Activated CD8-positive, alpha-beta T cell treated with anti-CD3 and anti-CD28 coated beads, Interleukin-2, amount 10 ng/mL, durations not matched to agents 7 days and 5 days (primary cell): ENCODE measurements around the gene B4GALNT2. TPM values are rescaled to one million over a fixed set of nuclear protein-coding genes. Genes with fewer than 3 reads are reported as not detected.

Experiments
- ATAC-seq: fragments of 150-1000 bp; cut with Tn5 transposase; one replicate; pipeline ENCODE4 v1.10.0; 2021; ENCODE audit warnings: moderate library complexity
- CTCF ChIA-PET: fragments of 350-600 bp; sonication (Branson Sonifier 250); formaldehyde crosslinking; loops from one replicate; lab custom pipeline; 2021; ENCODE audit warnings: antibody characterized with exemption; lab: Charles Lee
- POLR2A ChIA-PET: fragments of 350-600 bp; sonication (Branson Sonifier 250); formaldehyde crosslinking; loops from one replicate; lab custom pipeline; 2021; ENCODE audit warnings: antibody characterized with exemption; lab: Charles Lee
- DNase-seq: peaks from one replicate; pipeline ENCODE4 v3.0.0-alpha.2; 2020
- H3K27ac Mint-ChIP-seq: one replicate; pipeline ENCODE4 v1.8.0; 2021; ENCODE audit warnings: mild to moderate bottlenecking, mixed read lengths
- H3K27me3 Mint-ChIP-seq: one replicate; pipeline ENCODE4 v1.8.0; 2021; ENCODE audit warnings: low read depth, mixed read lengths
- H3K36me3 Mint-ChIP-seq: one replicate; pipeline ENCODE4 v1.8.0; 2021; ENCODE audit warnings: low read depth, mixed read lengths
- H3K4me1 Mint-ChIP-seq: one replicate; pipeline ENCODE4 v1.8.0; 2021; ENCODE audit warnings: low read depth, mixed read lengths
- H3K4me3 Mint-ChIP-seq: one replicate; pipeline ENCODE4 v1.8.0; 2021; ENCODE audit warnings: mild to moderate bottlenecking, mixed read lengths
- H3K9me3 Mint-ChIP-seq: one replicate; pipeline ENCODE4 v1.8.0; 2022; ENCODE audit warnings: mixed read lengths; ENCODE audit not compliant: insufficient read depth
- total RNA-seq, 2 experiments: library from RNA; stranded (reverse); gene quantifications; one replicate each; pipeline ENCODE4 v1.2.3, GENCODE V29; 2021

Gene B4GALNT2
- total RNA-seq, 2 experiments from 2014 or later, result not detected

GRCh38 chr17:49197346-49197998, 64.9 kb downstream of the B4GALNT2 start:
- ChIA-PET POLR2A (interaction anchor here (1.3 kb wide), 1 partner anchor 12 kb away, joined by 4 read pairs; no protein-coding TSS in a partner anchor), CTCF (interaction anchor here (0.9 to 5.1 kb wide), 9 partner anchors 10 to 94 kb away, joined by 3 to 30 read pairs (median 4); partner anchors contain the start of genes ABI3 and GNGT2)
- Mint-ChIP-seq H3K9me3 (no peaks in the 10 kb centered on the region), H3K36me3 (peaks cover 8% of the 10 kb centered on the region), H3K27me3 (no peaks in the 10 kb centered on the region), H3K27ac (no peak overlapping the region), H3K4me1 (peaks cover 43% of the 10 kb centered on the region), H3K4me3 (no peak overlapping the region)
- DNase-seq (no peak), ATAC-seq (no peak)

GRCh38 chr17:49198211-49198610, 65.6 kb downstream of the B4GALNT2 start:
- ChIA-PET CTCF (interaction anchor here (0.9 to 5.1 kb wide), 8 partner anchors 12 to 93 kb away, joined by 3 to 30 read pairs (median 5); partner anchors contain the start of genes ABI3 and GNGT2), POLR2A (interaction anchor here (1.3 kb wide), 1 partner anchor 11 kb away, joined by 4 read pairs; no protein-coding TSS in a partner anchor)
- no peaks in the 10 kb centered on the region for H3K9me3 Mint-ChIP-seq
- H3K4me3 Mint-ChIP-seq, result no peak overlapping the region
- peaks cover 35% of the 10 kb centered on the region for H3K4me1 Mint-ChIP-seq
- DNase-seq (no peak), ATAC-seq (no peak)
- H3K27me3 Mint-ChIP-seq, result no peaks in the 10 kb centered on the region
- H3K36me3 Mint-ChIP-seq, result peaks cover 12% of the 10 kb centered on the region
- H3K27ac Mint-ChIP-seq, result no peak overlapping the region

- Mint-ChIP-seq H3K27me3 (no peaks in the 10 kb centered on the region), H3K9me3 (no peaks in the 10 kb centered on the region), H3K4me1 (peaks cover 18% of the 10 kb centered on the region), H3K27ac (no peak overlapping the region), H3K36me3 (peaks cover 23% of the 10 kb centered on the region), H3K4me3 (no peak overlapping the region)
- ChIA-PET POLR2A (interaction anchor here (0.9 to 1.4 kb wide), 3 partner anchors 9 to 160 kb away, joined by 3 to 4 read pairs (median 3); no protein-coding TSS in a partner anchor), CTCF (interaction anchor here (0.6 to 5.1 kb wide), 5 partner anchors 10 to 1302 kb away, joined by 3 to 30 read pairs (median 3); partner anchors contain the start of genes ABI3, GNGT2 and PHOSPHO1)
- ATAC-seq, result no peak
- no peak for DNase-seq
These were observed 68.0 kb downstream of the B4GALNT2 start for GRCh38 chr17:49200423-49201083.

- ChIA-PET POLR2A (interaction anchor here (1.2 kb wide), 1 partner anchor 9 kb away, joined by 4 read pairs; no protein-coding TSS in a partner anchor), CTCF (interaction anchor here (1.4 to 1.9 kb wide), 3 partner anchors 20 to 29 kb away, joined by 3 to 7 read pairs (median 5); partner anchors contain the start of gene PHOSPHO1)
These were observed 68.9 kb downstream of the B4GALNT2 start for GRCh38 chr17:49201481-49201927.

GRCh38 chr17:49203796-49204195, 71.2 kb downstream of the B4GALNT2 start:
- Mint-ChIP-seq H3K36me3 (peaks cover 40% of the 10 kb centered on the region), H3K9me3 (no peaks in the 10 kb centered on the region), H3K27me3 (no peaks in the 10 kb centered on the region), H3K4me3 (no peak overlapping the region), H3K4me1 (peaks cover 21% of the 10 kb centered on the region), H3K27ac (no peak overlapping the region)
- POLR2A ChIA-PET, result interaction anchor here (1.2 kb wide), 1 partner anchor 20 kb away, joined by 3 read pairs; no protein-coding TSS in a partner anchor
- DNase-seq (no peak), ATAC-seq (no peak)
- CTCF ChIA-PET, result no interaction called here

More at GRCh38 chr17:49201481-49201927, 68.9 kb downstream of the B4GALNT2 start:
- H3K27me3 Mint-ChIP-seq, result no peaks in the 10 kb centered on the region
- ATAC-seq (no peak), DNase-seq (no peak)
- H3K4me3 Mint-ChIP-seq, result no peak overlapping the region
- H3K9me3 Mint-ChIP-seq, result no peaks in the 10 kb centered on the region
- H3K4me1 Mint-ChIP-seq, result peaks cover 15% of the 10 kb centered on the region
- H3K36me3 Mint-ChIP-seq, result peaks cover 32% of the 10 kb centered on the region
- no peak overlapping the region for H3K27ac Mint-ChIP-seq

GRCh38 chr17:49204516-49204915, 71.9 kb downstream of the B4GALNT2 start:
- CTCF ChIA-PET, result interaction anchor here (0.8 to 1.3 kb wide), 3 partner anchors 18 to 27 kb away, joined by 3 to 4 read pairs (median 3); no protein-coding TSS in a partner anchor
- POLR2A ChIA-PET, result interaction anchor here (1.2 kb wide), 1 partner anchor 20 kb away, joined by 3 read pairs; no protein-coding TSS in a partner anchor
- Mint-ChIP-seq H3K9me3 (no peaks in the 10 kb centered on the region), H3K27me3 (no peaks in the 10 kb centered on the region), H3K36me3 (peaks cover 42% of the 10 kb centered on the region), H3K4me3 (no peak overlapping the region), H3K27ac (no peak overlapping the region), H3K4me1 (peaks cover 28% of the 10 kb centered on the region)
- DNase-seq (no peak), ATAC-seq (no peak)

GRCh38 chr17:49209061-49209571, 76.5 kb downstream of the B4GALNT2 start:
- Mint-ChIP-seq H3K27me3 (no peaks in the 10 kb centered on the region), H3K36me3 (peaks cover 63% of the 10 kb centered on the region), H3K9me3 (no peaks in the 10 kb centered on the region), H3K27ac (peak overlapping the region; percentile 89), H3K4me1 (peaks cover 52% of the 10 kb centered on the region), H3K4me3 (peak overlapping the region; percentile 96)
- DNase-seq (peak; percentile 64), ATAC-seq (peak; percentile 43)
- ChIA-PET CTCF (interaction anchor here (0.6 to 6.7 kb wide), 10 partner anchors 9 to 253 kb away, joined by 3 to 77 read pairs (median 10); no protein-coding TSS in a partner anchor), POLR2A (interaction anchor here (1.2 to 7.3 kb wide), 6 partner anchors 9 to 20 kb away, joined by 3 to 69 read pairs (median 16); no protein-coding TSS in a partner anchor)

- no peaks in the 10 kb centered on the region for H3K27me3 Mint-ChIP-seq
These were observed 77.8 kb downstream of the B4GALNT2 start, which contains the start of the genes ABI3 and GNGT2 for GRCh38 chr17:49210158-49211029. Gene ABI3 (plus strand): TSS chr17:49210707. CDS start chr17:49210725, 18 bp downstream. Gene GNGT2 (minus strand): TSS chr17:49210574. CDS start chr17:49207422, 3,152 bp downstream.

GRCh38 chr17:49213399-49213798, 80.8 kb downstream of the B4GALNT2 start:
- Mint-ChIP-seq H3K4me3 (peak overlapping the region; percentile 96), H3K27ac (peak overlapping the region; percentile 86), H3K36me3 (peaks cover 68% of the 10 kb centered on the region), H3K9me3 (no peaks in the 10 kb centered on the region), H3K27me3 (no peaks in the 10 kb centered on the region), H3K4me1 (peaks cover 75% of the 10 kb centered on the region)
- ChIA-PET POLR2A (interaction anchor here (1.5 to 7.3 kb wide), 2 partner anchors 9 to 20 kb away, joined by 5 to 69 read pairs; no protein-coding TSS in a partner anchor), CTCF (interaction anchor here (2.4 to 5.1 kb wide), 3 partner anchors 11 to 21 kb away, joined by 9 to 30 read pairs (median 12); no protein-coding TSS in a partner anchor)
- DNase-seq (no peak), ATAC-seq (no peak)

More at GRCh38 chr17:49210158-49211029, 77.8 kb downstream of the B4GALNT2 start, which contains the start of the genes ABI3 and GNGT2:
- peak within 1 kb of the TSS; percentile 96 for H3K4me3 Mint-ChIP-seq
- DNase-seq, result peak; percentile 84
- CTCF ChIA-PET, result interaction anchor here (1.3 to 6.7 kb wide), 5 partner anchors 8 to 30 kb away, joined by 6 to 77 read pairs (median 20); no protein-coding TSS in a partner anchor
- H3K27ac Mint-ChIP-seq, result peak within 1 kb of the TSS; percentile 89
- peak; percentile 83 for ATAC-seq
- POLR2A ChIA-PET, result interaction anchor here (1.3 to 7.3 kb wide), 5 partner anchors 8 to 19 kb away, joined by 3 to 69 read pairs (median 17); no protein-coding TSS in a partner anchor
- H3K36me3 Mint-ChIP-seq, result peaks cover 64% of the 10 kb centered on the region
- no peaks in the 10 kb centered on the region for H3K9me3 Mint-ChIP-seq
- peaks cover 62% of the 10 kb centered on the region for H3K4me1 Mint-ChIP-seq

- ATAC-seq (no peak), DNase-seq (no peak)
- no peaks in the 10 kb centered on the region for H3K27me3 Mint-ChIP-seq
- no peaks in the 10 kb centered on the region for H3K9me3 Mint-ChIP-seq
- peak overlapping the region; percentile 86 for H3K27ac Mint-ChIP-seq
- ChIA-PET CTCF (interaction anchor here (2.7 to 2.8 kb wide), 2 partner anchors 11 to 21 kb away, joined by 12 to 17 read pairs; no protein-coding TSS in a partner anchor), POLR2A (interaction anchor here (1.5 to 7.3 kb wide), 2 partner anchors 8 to 21 kb away, joined by 5 to 69 read pairs; no protein-coding TSS in a partner anchor)
- H3K4me3 Mint-ChIP-seq, result peak overlapping the region; percentile 96
- H3K4me1 Mint-ChIP-seq, result peaks cover 74% of the 10 kb centered on the region
- H3K36me3 Mint-ChIP-seq, result peaks cover 71% of the 10 kb centered on the region
These were observed 81.3 kb downstream of the B4GALNT2 start for GRCh38 chr17:49213847-49214246.
